Ascending aorta (tissue), 2 donors: Measurements from ENCODE around the gene TACC3. TPM values are rescaled to one million over a fixed set of nuclear protein-coding genes. Genes with fewer than 3 reads are reported as not detected.

Experiments
- DNase-seq, 2 donors: peaks; one replicate each; pipeline ENCODE4 v3.0.0-alpha.2; 2019; ENCODE audit warnings: low spot score in 2 of 2
- H3K27ac ChIP-seq, 2 donors: fragments of 200-600 bp; sonication (generic); one replicate each; pipeline ENCODE4 v1.5.1; 2016 to 2017; ENCODE audit warnings: mild to moderate bottlenecking in 1 of 2
- H3K27me3 ChIP-seq: fragments of 200-600 bp; sonication (generic); one replicate; pipeline ENCODE4 v1.5.1; 2017
- H3K36me3 ChIP-seq, 2 donors: fragments of 200-600 bp; sonication (generic); one replicate each; pipeline ENCODE4 v1.5.1; 2016
- H3K4me1 ChIP-seq, 2 donors: fragments of 200-600 bp; sonication (generic); one replicate each; pipeline ENCODE4 v1.5.1; 2016 to 2017; ENCODE audit warnings: mild to moderate bottlenecking in 1 of 2
- H3K4me3 ChIP-seq, 2 donors: fragments of 200-600 bp; sonication (generic); one replicate each; pipeline ENCODE4 v1.5.1; 2016 to 2017; ENCODE audit warnings: mild to moderate bottlenecking in 1 of 2
- H3K9me3 ChIP-seq, 2 donors: fragments of 200-600 bp; sonication (generic); one replicate each; pipeline ENCODE4 v1.5.1; 2016
- CTCF ChIP-seq, 3 experiments: fragments of 200-600 bp in 2 of 3; fragments of 450-650 bp in 1 of 3; sonication (generic) in 2 of 3; IDR thresholded peaks; one replicate each; pipeline ENCODE4 v1.5.1; 2016 to 2019; ENCODE audit warnings: antibody characterized with exemption in 3 of 3, mild to moderate bottlenecking in 1 of 3, moderate library complexity in 1 of 3
- intact Hi-C: fragments of 100-400 bp; cut with DNase I; formaldehyde crosslinking; loops from one replicate; pipeline ENCODE4 v1.15.1; 2023
- total RNA-seq: library from RNA; depleted of rRNA; stranded (reverse); fragments of >200 nt; gene quantifications from one replicate; pipeline ENCODE4 v1.1.0, GENCODE V29; 2016

The TACC3 gene
- total RNA-seq, 1 donor from 2014 or later = 2.7 TPM

- Histone ChIP-seq H3K4me1 (no peaks in the 10 kb centered on the region), H3K27me3 (no peaks in the 10 kb centered on the region), H3K4me3 (no peak overlapping the region), H3K27ac (no peak overlapping the region), H3K9me3 (peaks cover 0 to 10% of the 10 kb centered on the region in 2 donors), H3K36me3 (peaks cover 13 to 15% of the 10 kb centered on the region in 2 donors)
- TF ChIP-seq CTCF (IDR thresholded peaks at IDR 0.05) = no peak
- intact Hi-C loops = no loop called here
- DNase-seq = no peak
These were observed 13.9 kb downstream of the TACC3 start for GRCh38 chr4:1735215-1735614.

- Histone ChIP-seq H3K27me3 (no peaks in the 10 kb centered on the region), H3K4me1 (no peaks in the 10 kb centered on the region), H3K27ac (no peak overlapping the region), H3K36me3 (peaks cover 12 to 13% of the 10 kb centered on the region in 2 donors), H3K9me3 (peaks cover 0 to 10% of the 10 kb centered on the region in 2 donors), H3K4me3 (no peak overlapping the region)
- no peak for DNase-seq
- intact Hi-C loops = no loop called here
- no peak for TF ChIP-seq CTCF (IDR thresholded peaks at IDR 0.05)
These were observed 15.5 kb downstream of the TACC3 start for GRCh38 chr4:1736812-1737211.

- intact Hi-C loops = no loop called here
- no peak for TF ChIP-seq CTCF (IDR thresholded peaks at IDR 0.05)
- Histone ChIP-seq H3K4me1 (no peaks in the 10 kb centered on the region), H3K4me3 (no peak overlapping the region), H3K27me3 (no peaks in the 10 kb centered on the region), H3K27ac (no peak overlapping the region), H3K36me3 (peaks cover 12 to 13% of the 10 kb centered on the region in 2 donors), H3K9me3 (peaks cover 0 to 10% of the 10 kb centered on the region in 2 donors)
- DNase-seq = no peak
These were observed 16.3 kb downstream of the TACC3 start for GRCh38 chr4:1737666-1738065.

GRCh38 chr4:1738410-1738809 is 17.1 kb downstream of the TACC3 start:
- Histone ChIP-seq H3K27ac (no peak overlapping the region), H3K36me3 (peaks cover 12 to 13% of the 10 kb centered on the region in 2 donors), H3K4me3 (no peak overlapping the region), H3K27me3 (no peaks in the 10 kb centered on the region), H3K9me3 (peaks cover 0 to 10% of the 10 kb centered on the region in 2 donors), H3K4me1 (no peaks in the 10 kb centered on the region)
- intact Hi-C loops = no loop called here
- TF ChIP-seq CTCF (IDR thresholded peaks at IDR 0.05) = no peak
- DNase-seq = no peak

DNA sequence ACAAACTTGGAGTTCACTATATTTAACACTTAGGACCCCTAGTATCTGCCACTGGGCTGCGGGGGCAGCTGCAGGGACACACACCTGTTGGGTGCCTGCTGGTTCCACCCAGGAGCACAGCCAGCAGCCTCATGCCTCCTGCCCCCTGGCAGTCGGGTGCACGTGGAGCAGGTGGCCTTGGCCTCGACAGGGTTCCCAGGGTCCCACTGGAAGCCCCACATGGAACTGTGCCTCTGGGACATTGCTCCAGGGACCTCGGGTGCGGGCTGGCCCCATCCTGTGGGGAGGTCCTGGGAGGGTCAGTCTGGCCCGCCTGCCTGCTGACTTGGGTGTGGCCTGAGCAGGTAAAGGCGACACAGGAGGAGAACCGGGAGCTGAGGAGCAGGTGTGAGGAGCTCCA is 18.0 kb downstream of the TACC3 start:
- intact Hi-C loops = no loop called here
- no peak for TF ChIP-seq CTCF (IDR thresholded peaks at IDR 0.05)
- no peak overlapping the region for H3K4me3 ChIP-seq
- H3K4me1 ChIP-seq = no peaks in the 10 kb centered on the region
- no peak for DNase-seq
- peaks cover 0 to 10% of the 10 kb centered on the region in 2 donors for H3K9me3 ChIP-seq
- H3K36me3 ChIP-seq = peaks cover 12 to 13% of the 10 kb centered on the region in 2 donors
- H3K27ac ChIP-seq = no peak overlapping the region
- H3K27me3 ChIP-seq = no peaks in the 10 kb centered on the region

DNA sequence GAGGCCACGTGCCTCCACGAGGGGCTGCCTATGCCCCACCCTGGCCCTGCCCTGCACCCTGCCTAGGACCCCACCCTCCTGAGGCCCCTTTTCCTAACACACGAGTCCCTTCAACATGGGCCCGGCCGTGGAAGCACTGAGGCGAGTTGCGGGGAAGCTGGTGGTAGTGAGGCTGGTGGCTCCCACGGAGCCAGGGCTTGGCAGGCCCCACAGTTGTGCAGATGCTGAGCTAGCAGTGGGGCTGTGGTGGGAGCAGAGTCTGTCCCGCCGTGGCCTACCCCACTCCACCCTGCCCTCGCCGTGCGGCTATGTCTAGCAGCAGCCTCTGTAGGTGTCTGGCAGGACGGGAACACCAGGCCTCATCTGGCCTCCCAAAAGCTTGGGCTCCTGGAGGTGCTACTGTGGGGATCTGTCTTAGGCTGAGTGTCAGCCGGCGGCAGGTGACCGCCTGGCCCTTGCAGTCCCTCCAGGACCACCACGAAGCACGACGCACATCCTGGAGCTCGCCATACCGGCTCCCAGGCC is 18.8 kb downstream of the TACC3 start:
- Histone ChIP-seq H3K4me1 (no peaks in the 10 kb centered on the region), H3K36me3 (peaks cover 12 to 13% of the 10 kb centered on the region in 2 donors), H3K9me3 (peaks cover 0 to 10% of the 10 kb centered on the region in 2 donors), H3K4me3 (no peak overlapping the region), H3K27me3 (no peaks in the 10 kb centered on the region), H3K27ac (no peak overlapping the region)
- DNase-seq = no peak
- intact Hi-C loops = no loop called here
- no peak for TF ChIP-seq CTCF (IDR thresholded peaks at IDR 0.05)
